GM23248 (cell line): Measurements from ENCODE around the gene GPR42. TPM values are rescaled to one million over a fixed set of nuclear protein-coding genes. Genes with fewer than 3 reads are reported as not detected.

Experiments
- DNase-seq: peaks from one replicate; pipeline ENCODE4 v3.0.0-alpha.2; 2015
- H2AFZ ChIP-seq: fragments of 200-600 bp; sonication (generic); 2 replicates; pipeline ENCODE4 v1.6.1; 2016; ENCODE audit warnings: antibody characterized with exemption
- H3F3A ChIP-seq: fragments of 200-600 bp; sonication (generic); 2 replicates; pipeline ENCODE4 v1.6.1; 2016; ENCODE audit warnings: mild to moderate bottlenecking, antibody characterized with exemption, mixed run types; ENCODE audit not compliant: insufficient read depth
- H3K27ac ChIP-seq: fragments of 200-600 bp; sonication (generic); 2 replicates; pipeline ENCODE4 v1.5.1; 2016; ENCODE audit warnings: mild to moderate bottlenecking
- H3K27me3 ChIP-seq: fragments of 200-600 bp; sonication (generic); replicated peaks from 2 replicates; pipeline ENCODE4 v1.6.1; 2016; ENCODE audit warnings: mild to moderate bottlenecking; ENCODE audit not compliant: insufficient read depth
- H3K36me3 ChIP-seq: fragments of 200-600 bp; sonication (generic); 2 replicates; pipeline ENCODE4 v1.6.1; 2016; ENCODE audit warnings: low read depth, mild to moderate bottlenecking
- H3K4me1 ChIP-seq: fragments of 200-600 bp; sonication (generic); 2 replicates; pipeline ENCODE4 v1.6.1; 2016; ENCODE audit warnings: mild to moderate bottlenecking; ENCODE audit not compliant: insufficient read depth
- H3K4me2 ChIP-seq: fragments of 200-600 bp; sonication (generic); one replicate; pipeline ENCODE4 v1.6.1; 2016; ENCODE audit warnings: mild to moderate bottlenecking; ENCODE audit not compliant: unreplicated experiment
- H3K4me3 ChIP-seq: fragments of 200-600 bp; sonication (generic); 2 replicates; pipeline ENCODE4 v1.5.1; 2016; ENCODE audit warnings: mild to moderate bottlenecking
- H3K79me2 ChIP-seq: fragments of 200-600 bp; sonication (generic); 2 replicates; pipeline ENCODE4 v1.6.1; 2016; ENCODE audit warnings: mild to moderate bottlenecking; ENCODE audit not compliant: insufficient read depth
- H3K9ac ChIP-seq: fragments of 200-600 bp; sonication (generic); 2 replicates; pipeline ENCODE4 v1.6.1; 2016; ENCODE audit warnings: mild to moderate bottlenecking
- H3K9me2 ChIP-seq: fragments of 200-600 bp; sonication (generic); 2 replicates; pipeline ENCODE4 v1.6.1; 2016; ENCODE audit warnings: mixed run types, mild to moderate bottlenecking, moderate library complexity; ENCODE audit not compliant: insufficient read depth
- H3K9me3 ChIP-seq: fragments of 200-600 bp; sonication (generic); one replicate; pipeline ENCODE4 v1.6.1; 2017; ENCODE audit warnings: low read depth
- H4K20me1 ChIP-seq: fragments of 200-600 bp; sonication (generic); 2 replicates; pipeline ENCODE4 v1.6.0; 2016; ENCODE audit not compliant: insufficient read depth
- EZH2 ChIP-seq: fragments of 200-600 bp; sonication (generic); IDR thresholded peaks from 2 replicates; pipeline ENCODE4 v1.6.1; 2018; ENCODE audit warnings: antibody characterized with exemption, mild to moderate bottlenecking; ENCODE audit not compliant: insufficient read depth, poor library complexity, severe bottlenecking
- EZH2phosphoT487 ChIP-seq: fragments of 200-600 bp; sonication (generic); IDR thresholded peaks from 2 replicates; pipeline ENCODE4 v1.6.1; 2018; ENCODE audit warnings: antibody characterized with exemption, moderate library complexity, mild to moderate bottlenecking, low read depth; ENCODE audit not compliant: insufficient read depth
- WGBS, 2 experiments: methylation state at CpG; one replicate each; pipeline ENCODE4 v1.1.6; 2015 to 2017; ENCODE audit warnings: low lambda C conversion rate in 2 of 2, low coverage in 1 of 2; ENCODE audit errors: missing lambda C conversion rate in 2 of 2; 5-methylcytosine and 5-hydroxymethylcytosine counted together
- in situ Hi-C: fragments of 300-500 bp; cut with MboI; formaldehyde crosslinking; loops from 2 replicates; pipeline ENCODE4 v1.15.0; 2020
- microRNA-seq: library from miRNA; unstranded; fragments of <30 nt; microRNA quantifications from one replicate; pipeline ENCODE4, GENCODE V29; 2016; ENCODE audit warnings: borderline number of aligned reads
- polyA plus RNA-seq: library from polyadenylated mRNA; unstranded; fragments of >200 nt; fragmentation: Nextera tagmentation; extraction: Ambion mirVana; gene quantifications from 2 replicates; pipeline ENCODE4 v1.2.1, GENCODE V29; 2016
- small RNA-seq: library from RNA; depleted of rRNA; stranded (forward); fragments of <200 nt; gene quantifications from one replicate; pipeline ENCODE3, GENCODE V24; 2014; ENCODE audit warnings: low read depth, low replicate concordance
- total RNA-seq: library from RNA; depleted of rRNA; stranded (reverse); fragments of >200 nt; shearing (Covaris generic); gene quantifications from 2 replicates; pipeline ENCODE4 v1.2.3, GENCODE V29; 2014; rRNA removed

The GPR42 gene
- total and polyA plus RNA-seq, 2 experiments from 2014 or later: not detected

DNA sequence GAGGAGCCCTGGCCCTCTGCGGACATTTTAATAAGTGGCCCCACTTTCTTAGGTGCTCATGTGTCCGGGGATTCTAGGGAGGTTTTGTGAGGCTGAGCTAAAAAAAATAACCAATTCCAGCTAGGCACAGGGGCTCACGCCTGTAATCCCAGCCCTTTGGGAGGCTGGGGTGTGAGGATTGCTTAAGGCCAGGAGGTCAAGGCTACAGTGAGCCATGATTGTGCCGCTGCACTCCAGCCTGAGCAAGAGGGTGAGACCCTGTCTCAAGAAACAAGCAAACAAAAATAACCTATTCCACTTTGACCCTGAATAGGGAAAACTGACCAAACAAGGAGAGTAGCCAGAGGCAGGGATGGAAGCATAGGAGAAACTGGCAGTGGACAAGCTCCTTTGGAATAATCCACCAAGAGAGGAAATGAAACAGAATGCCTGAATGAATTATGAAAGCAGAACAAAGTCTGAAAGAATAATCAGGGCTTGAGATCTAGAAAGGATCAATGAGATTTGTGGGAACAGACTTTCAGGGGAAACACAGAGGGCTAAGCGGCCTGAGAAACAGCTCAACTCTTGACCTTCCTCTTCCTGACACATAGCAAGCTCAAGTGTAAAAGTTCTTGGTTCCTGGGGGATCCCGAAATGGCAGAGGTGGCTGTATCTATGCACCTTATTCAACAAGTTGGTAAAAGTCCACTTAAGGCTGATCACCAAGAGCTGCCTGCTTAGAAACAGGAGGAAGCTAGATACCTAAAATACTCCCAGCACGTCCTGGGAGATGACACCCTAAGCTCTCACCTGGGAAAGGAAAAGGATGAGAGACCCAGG lies 47.1 kb downstream of the GPR42 start:
- no peak overlapping the region for H3K9ac ChIP-seq
- H3K36me3 ChIP-seq: no peaks in the 10 kb centered on the region
- no peaks in the 10 kb centered on the region for H3K9me3 ChIP-seq
- no peak overlapping the region for H3K4me2 ChIP-seq
- 34 to 42% methylated on average over 7 of the region's 7 CpGs for WGBS, 2 experiments
- no peaks in the 10 kb centered on the region for H3K9me2 ChIP-seq
- DNase-seq: no peak
- TF ChIP-seq EZH2 (no peak), EZH2phosphoT487 (no peak)
- H4K20me1 ChIP-seq: no peaks in the 10 kb centered on the region
- H2AFZ ChIP-seq: no peak overlapping the region
- H3K27me3 ChIP-seq: peaks cover 51% of the 10 kb centered on the region
- H3K4me1 ChIP-seq: no peaks in the 10 kb centered on the region
- H3F3A ChIP-seq: no peaks in the 10 kb centered on the region
- in situ Hi-C loops: no loop called here
- H3K79me2 ChIP-seq: no peaks in the 10 kb centered on the region
- H3K4me3 ChIP-seq: no peak overlapping the region
- no peak overlapping the region for H3K27ac ChIP-seq

DNA sequence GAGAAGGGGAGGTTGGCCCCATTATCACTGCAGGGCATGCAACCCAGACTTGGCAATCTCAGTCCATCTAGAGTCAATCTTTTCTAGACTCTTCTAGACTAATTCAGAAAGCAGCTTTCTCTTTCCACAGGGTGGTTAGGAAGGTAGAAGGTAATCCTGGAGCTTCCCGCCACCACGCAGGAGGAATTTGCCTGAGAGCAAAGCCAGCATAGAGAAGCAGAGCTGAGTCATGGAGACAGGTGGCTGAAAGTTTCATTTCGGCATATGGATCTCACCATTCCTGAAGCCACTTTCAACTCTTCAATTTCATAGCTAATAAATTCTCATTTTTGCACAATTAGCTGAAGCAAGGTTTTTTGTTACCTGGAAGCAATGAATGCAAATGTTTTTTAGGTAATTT lies 48.2 kb downstream of the GPR42 start:
- peaks cover 44% of the 10 kb centered on the region for H3K27me3 ChIP-seq
- no peaks in the 10 kb centered on the region for H3K9me3 ChIP-seq
- no peak overlapping the region for H3K4me3 ChIP-seq
- H3K4me1 ChIP-seq: no peaks in the 10 kb centered on the region
- in situ Hi-C loops: no loop called here
- 46 to 55% methylated on average over 3 of the region's 3 CpGs for WGBS, 2 experiments
- no peaks in the 10 kb centered on the region for H3K79me2 ChIP-seq
- H3K27ac ChIP-seq: no peak overlapping the region
- no peak overlapping the region for H2AFZ ChIP-seq
- no peaks in the 10 kb centered on the region for H4K20me1 ChIP-seq
- no peak for DNase-seq
- no peak overlapping the region for H3K4me2 ChIP-seq
- no peaks in the 10 kb centered on the region for H3K9me2 ChIP-seq
- TF ChIP-seq EZH2 (no peak), EZH2phosphoT487 (no peak)
- no peaks in the 10 kb centered on the region for H3F3A ChIP-seq
- no peak overlapping the region for H3K9ac ChIP-seq
- H3K36me3 ChIP-seq: no peaks in the 10 kb centered on the region

DNA sequence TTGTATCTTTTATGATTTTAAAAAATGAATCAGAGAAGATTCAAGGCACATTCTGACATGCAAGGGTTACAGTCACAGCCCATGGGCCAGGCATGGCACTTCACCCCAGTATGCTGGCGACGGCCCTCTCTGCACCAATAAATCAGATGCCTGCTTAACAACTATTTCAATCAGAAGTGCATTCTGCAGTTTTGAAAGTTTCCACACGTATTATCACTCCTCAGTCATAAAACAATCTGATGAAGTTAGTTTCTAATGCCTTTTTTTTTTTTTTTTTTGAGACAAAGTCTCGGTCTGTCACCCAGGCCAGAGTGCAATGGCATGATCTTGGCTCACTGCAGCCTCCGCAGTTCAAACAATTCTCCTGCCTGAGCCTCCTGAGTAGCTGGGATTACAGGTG lies 48.9 kb downstream of the GPR42 start:
- Histone ChIP-seq H3K79me2 (no peaks in the 10 kb centered on the region), H2AFZ (no peak overlapping the region), H3K4me2 (no peak overlapping the region), H3K4me3 (no peak overlapping the region), H3K9ac (no peak overlapping the region), H3K36me3 (no peaks in the 10 kb centered on the region), H3K9me3 (no peaks in the 10 kb centered on the region), H3F3A (no peaks in the 10 kb centered on the region), H3K9me2 (no peaks in the 10 kb centered on the region), H3K27me3 (peaks cover 44% of the 10 kb centered on the region), H4K20me1 (no peaks in the 10 kb centered on the region), H3K4me1 (no peaks in the 10 kb centered on the region), H3K27ac (no peak overlapping the region)
- TF ChIP-seq EZH2 (no peak), EZH2phosphoT487 (no peak)
- 23 to 34% methylated on average over 5 of the region's 5 CpGs for WGBS, 2 experiments
- in situ Hi-C loops: no loop called here
- DNase-seq: no peak

DNA sequence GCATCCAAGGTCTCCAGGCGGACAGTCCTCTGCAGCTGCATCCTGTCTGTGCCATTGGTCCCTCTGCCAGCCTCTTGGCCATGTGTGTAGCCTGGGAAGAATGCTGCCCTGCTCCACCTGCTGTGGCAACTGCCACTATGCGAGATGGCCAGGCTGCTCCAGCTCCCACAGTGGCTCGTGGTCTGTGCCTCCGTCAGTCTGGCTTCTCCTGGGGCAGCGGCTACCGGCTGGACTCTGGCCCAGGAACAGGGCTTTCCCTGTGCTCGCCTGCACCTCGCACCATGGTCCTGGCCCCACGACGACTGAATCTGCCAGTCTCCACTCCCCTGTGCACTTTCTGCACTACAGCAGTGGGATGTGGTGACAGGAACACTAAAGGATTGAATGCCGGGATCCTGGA lies 50.5 kb downstream of the GPR42 start:
- Histone ChIP-seq H3K9me3 (no peaks in the 10 kb centered on the region), H3K79me2 (no peaks in the 10 kb centered on the region), H3K4me3 (no peak overlapping the region), H3K4me2 (no peak overlapping the region), H3K9me2 (no peaks in the 10 kb centered on the region), H2AFZ (no peak overlapping the region), H3K36me3 (no peaks in the 10 kb centered on the region), H3K27ac (no peak overlapping the region), H3F3A (no peaks in the 10 kb centered on the region), H4K20me1 (no peaks in the 10 kb centered on the region), H3K4me1 (no peaks in the 10 kb centered on the region), H3K9ac (no peak overlapping the region), H3K27me3 (peaks cover 31% of the 10 kb centered on the region)
- in situ Hi-C loops: no loop called here
- TF ChIP-seq EZH2 (no peak), EZH2phosphoT487 (no peak)
- no peak for DNase-seq
- 36 to 41% methylated on average over 11 of the region's 11 CpGs for WGBS, 2 experiments

Small RNA genes lying within 50 kb of the gene (microRNA-seq; reads per million reads assigned to microRNA genes)
- not detected for gene MIR5196

Small RNA genes lying within 50 kb of the gene (small RNA-seq; reads per million reads assigned to genes)
- not detected for gene RN7SL491P

Other genes with a start within 250 kb of the GPR42 start
- 0.86 TPM in 1 of 2 replicates, not detected in the other for gene LGI4, start 236.0 kb upstream of the GPR42 start, total RNA-seq
- 0.06 and 0.49 TPM in 2 replicates for gene LGI4, start 236.0 kb upstream of the GPR42 start, polyA plus RNA-seq
- 0.43 TPM in 1 of 2 replicates, not detected in the other for gene FXYD1, start 232.2 kb upstream of the GPR42 start, total RNA-seq
- 1.2 and 1.9 TPM in 2 replicates for gene FXYD1, start 232.2 kb upstream of the GPR42 start, polyA plus RNA-seq
- not detected in 2 replicates for gene FXYD7, start 227.8 kb upstream of the GPR42 start, total RNA-seq
- gene FXYD7, start 227.8 kb upstream of the GPR42 start, polyA plus RNA-seq: not detected in 2 replicates
- gene FXYD5, start 216.3 kb upstream of the GPR42 start, total RNA-seq: 209 and 233 TPM in 2 replicates
- 496 and 515 TPM in 2 replicates for gene FXYD5, start 216.3 kb upstream of the GPR42 start, polyA plus RNA-seq
- gene FAM187B, start 142.3 kb upstream of the GPR42 start, total RNA-seq: not detected in 2 replicates
- not detected in 2 replicates for gene FAM187B, start 142.3 kb upstream of the GPR42 start, polyA plus RNA-seq
- not detected in 2 replicates for gene LSR, start 122.1 kb upstream of the GPR42 start, total RNA-seq
- gene LSR, start 122.1 kb upstream of the GPR42 start, polyA plus RNA-seq: 2.7 and 3.1 TPM in 2 replicates
- 55.8 and 64.6 TPM in 2 replicates for gene USF2, start 102.1 kb upstream of the GPR42 start, total RNA-seq
- 10.4 and 10.9 TPM in 2 replicates for gene USF2, start 102.1 kb upstream of the GPR42 start, polyA plus RNA-seq
- gene HAMP, start 88.5 kb upstream of the GPR42 start, total RNA-seq: not detected in 2 replicates
- gene HAMP, start 88.5 kb upstream of the GPR42 start, polyA plus RNA-seq: not detected in 2 replicates
- gene MAG, start 78.9 kb upstream of the GPR42 start, total RNA-seq: not detected in 2 replicates
- gene MAG, start 78.9 kb upstream of the GPR42 start, polyA plus RNA-seq: not detected in 2 replicates
- not detected in 2 replicates for gene CD22, start 41.9 kb upstream of the GPR42 start, total RNA-seq
- 0.16 and 0.28 TPM in 2 replicates for gene CD22, start 41.9 kb upstream of the GPR42 start, polyA plus RNA-seq
- not detected in 2 replicates for gene FFAR1, start 23.2 kb upstream of the GPR42 start, total RNA-seq
- gene FFAR1, start 23.2 kb upstream of the GPR42 start, polyA plus RNA-seq: not detected in 2 replicates
- not detected in 2 replicates for gene FFAR3, start 12.6 kb upstream of the GPR42 start, total RNA-seq
- not detected in 2 replicates for gene FFAR3, start 12.6 kb upstream of the GPR42 start, polyA plus RNA-seq
- not detected in 2 replicates for gene FFAR2, start 77.2 kb downstream of the GPR42 start, total RNA-seq
- gene FFAR2, start 77.2 kb downstream of the GPR42 start, polyA plus RNA-seq: not detected in 2 replicates
- not detected in 2 replicates for gene KRTDAP, start 119.4 kb downstream of the GPR42 start, total RNA-seq
- not detected in 2 replicates for gene KRTDAP, start 119.4 kb downstream of the GPR42 start, polyA plus RNA-seq
- 20.0 and 25.4 TPM in 2 replicates for gene DMKN, start 142.6 kb downstream of the GPR42 start, total RNA-seq
- 30.9 and 34.5 TPM in 2 replicates for gene DMKN, start 142.6 kb downstream of the GPR42 start, polyA plus RNA-seq
- 3.2 and 4.3 TPM in 2 replicates for gene SBSN, start 157.2 kb downstream of the GPR42 start, total RNA-seq
- gene SBSN, start 157.2 kb downstream of the GPR42 start, polyA plus RNA-seq: 7.9 and 8.8 TPM in 2 replicates
- not detected in 2 replicates for gene GAPDHS, start 162.4 kb downstream of the GPR42 start, total RNA-seq
- gene GAPDHS, start 162.4 kb downstream of the GPR42 start, polyA plus RNA-seq: not detected in 2 replicates
- 108 and 129 TPM in 2 replicates for gene TMEM147, start 174.6 kb downstream of the GPR42 start, total RNA-seq
- gene TMEM147, start 174.6 kb downstream of the GPR42 start, polyA plus RNA-seq: 203 and 214 TPM in 2 replicates
- gene ATP4A, start 192.6 kb downstream of the GPR42 start, total RNA-seq: not detected in 2 replicates
- not detected in 2 replicates for gene ATP4A, start 192.6 kb downstream of the GPR42 start, polyA plus RNA-seq
- gene PMIS2, start 215.1 kb downstream of the GPR42 start, total RNA-seq: not detected in 2 replicates
- gene PMIS2, start 215.1 kb downstream of the GPR42 start, polyA plus RNA-seq: not detected in 2 replicates
- 8.5 and 10.1 TPM in 2 replicates for gene HAUS5, start 241.7 kb downstream of the GPR42 start, total RNA-seq
- 7.4 and 9.6 TPM in 2 replicates for gene HAUS5, start 241.7 kb downstream of the GPR42 start, polyA plus RNA-seq